GM21528 (cell line): ENCODE results near the gene PPP3CA.

Experiments used
- ATAC-seq: cut with Tn5 transposase; IDR thresholded peaks from one replicate; pipeline ENCODE4 v1.9.1; 2021; ENCODE audit warnings: mild to moderate bottlenecking, moderate library complexity; ENCODE audit not compliant: unreplicated experiment, low FRiP score

The PPP3CA gene

DNA sequence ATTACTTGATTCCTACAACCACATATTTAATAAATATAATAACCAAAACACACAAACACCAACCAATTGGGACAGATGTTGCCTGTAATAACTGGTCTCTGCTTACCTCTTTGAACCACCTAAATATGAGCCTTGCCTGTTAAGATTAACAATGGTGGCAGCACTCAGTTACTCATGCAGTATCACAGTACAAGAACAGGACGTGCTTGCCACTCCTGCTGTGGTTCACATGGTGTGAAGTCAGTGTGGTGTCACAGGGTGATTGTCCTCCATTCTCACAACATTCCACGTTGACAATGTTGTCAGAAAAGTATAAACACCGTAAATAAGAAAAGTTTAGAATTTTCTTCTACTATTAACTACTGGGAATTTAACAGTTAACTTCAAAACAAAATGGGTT, 365.0 kb downstream of the PPP3CA start:
- ATAC-seq, result no peak

DNA sequence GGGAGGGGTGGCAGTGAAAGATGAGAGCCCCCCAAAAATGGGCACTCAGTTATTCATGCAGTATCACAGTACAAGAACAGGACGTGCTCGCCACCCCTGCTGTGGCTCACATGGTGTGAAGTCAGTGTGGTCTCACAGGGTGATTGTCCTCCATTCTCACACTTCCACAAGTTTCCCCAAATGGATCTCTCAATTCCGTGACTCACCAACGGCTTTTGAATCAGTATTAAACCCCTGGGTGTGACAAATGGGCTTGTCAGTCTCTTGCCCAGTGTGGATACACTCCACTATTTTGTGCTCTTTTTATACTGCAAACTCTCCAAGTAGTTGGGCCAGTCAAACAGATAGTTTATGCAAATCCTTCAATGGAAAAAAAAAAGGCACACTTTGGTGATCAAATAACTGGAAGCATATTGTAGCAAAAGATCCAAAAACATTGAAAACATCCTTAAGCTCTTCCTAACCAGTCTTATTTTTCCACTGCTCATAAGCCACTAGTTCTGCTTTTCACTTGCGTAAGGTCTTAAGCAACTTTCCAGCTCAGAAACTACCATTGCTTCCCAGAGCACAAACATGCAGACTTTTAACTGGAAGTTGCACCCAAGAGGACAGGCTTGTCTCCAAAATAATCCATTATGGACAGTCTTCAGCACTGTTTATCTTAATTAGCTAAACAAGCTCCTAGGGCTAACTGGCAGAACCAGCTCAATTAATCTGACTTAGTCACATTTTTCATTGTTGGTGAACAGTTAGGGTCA, 365.7 kb downstream of the PPP3CA start:
- ATAC-seq, result no peak

DNA sequence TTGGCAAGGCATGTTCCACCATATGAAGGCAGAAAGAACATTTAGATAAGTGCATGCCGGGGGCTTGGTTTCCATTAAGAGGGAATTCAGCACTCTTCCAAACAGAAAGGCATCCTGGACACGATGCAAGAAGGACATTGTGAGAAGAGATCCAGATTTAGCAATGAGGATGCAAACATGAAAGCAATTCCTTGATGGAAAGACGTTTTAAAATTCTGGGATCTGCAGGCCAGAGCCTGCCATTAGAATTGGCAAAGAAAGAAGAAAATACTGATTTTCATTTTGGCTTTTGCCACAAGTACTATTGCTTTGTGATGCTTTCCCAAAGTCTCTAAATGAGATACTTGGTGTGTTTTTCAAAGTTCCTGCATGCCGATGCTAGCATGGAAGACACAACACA, 367.6 kb downstream of the PPP3CA start:
- ATAC-seq, result no peak

GRCh38 chr4:100977746-100978397, 369.5 kb downstream of the PPP3CA start:
- ATAC-seq, result no peak

DNA sequence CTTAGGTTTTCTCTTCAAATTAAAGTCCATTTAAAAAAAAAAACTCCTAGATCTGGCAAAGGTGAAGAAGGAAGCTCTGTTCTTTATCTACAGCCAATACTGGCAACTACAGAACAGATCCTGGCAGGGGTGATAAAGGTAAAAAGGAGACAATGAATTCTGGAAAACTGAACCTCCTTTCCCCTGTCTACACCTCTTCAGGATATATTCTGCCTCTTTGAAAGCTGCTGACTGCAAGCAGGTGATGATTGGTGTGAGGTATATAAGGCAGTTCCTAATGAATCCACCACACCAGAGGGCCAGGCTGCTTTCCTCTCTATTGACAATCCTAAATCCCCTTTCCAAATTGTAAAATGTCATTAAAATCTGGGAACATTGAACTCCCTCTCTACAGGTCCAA, 370.1 kb downstream of the PPP3CA start:
- ATAC-seq, result no peak
